Hematopoietic multipotent progenitor cell treated with erythropoietin and hydrocortisone succinate and interleukin-3 and kit ligand, for 6 days (in vitro differentiated cells): ENCODE results near the gene ELAPOR1.

Experiments
- DNase-seq: peaks from one replicate; pipeline ENCODE4 v3.0.0-alpha.2; 2015

The ELAPOR1 gene

DNA sequence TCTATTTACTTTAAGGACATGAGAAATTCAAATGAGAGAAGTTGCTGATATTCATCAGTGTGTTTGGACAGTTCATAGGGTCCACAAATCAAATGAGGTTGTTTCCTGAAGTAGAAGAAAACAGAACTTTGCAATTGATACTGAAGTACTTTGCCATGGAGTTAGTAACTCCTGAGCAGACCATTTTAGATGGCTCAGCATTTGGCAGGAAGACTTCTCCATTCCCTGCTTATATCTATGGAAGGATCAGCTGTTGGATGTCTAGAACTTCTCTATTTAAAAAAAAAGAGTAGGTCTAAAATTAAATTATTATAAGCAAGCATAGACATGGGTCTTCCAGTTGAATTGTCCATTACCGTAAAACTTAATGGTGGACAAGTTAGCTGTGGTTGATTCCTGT, 18.3 kb upstream of the ELAPOR1 start:
- no peak for DNase-seq

GRCh38 chr1:109096120-109096519, 17.8 kb upstream of the ELAPOR1 start:
- DNase-seq: no peak

- DNase-seq: peak; percentile 99
These were observed 13.8 kb upstream of the ELAPOR1 start for GRCh38 chr1:109099938-109100773.

DNA sequence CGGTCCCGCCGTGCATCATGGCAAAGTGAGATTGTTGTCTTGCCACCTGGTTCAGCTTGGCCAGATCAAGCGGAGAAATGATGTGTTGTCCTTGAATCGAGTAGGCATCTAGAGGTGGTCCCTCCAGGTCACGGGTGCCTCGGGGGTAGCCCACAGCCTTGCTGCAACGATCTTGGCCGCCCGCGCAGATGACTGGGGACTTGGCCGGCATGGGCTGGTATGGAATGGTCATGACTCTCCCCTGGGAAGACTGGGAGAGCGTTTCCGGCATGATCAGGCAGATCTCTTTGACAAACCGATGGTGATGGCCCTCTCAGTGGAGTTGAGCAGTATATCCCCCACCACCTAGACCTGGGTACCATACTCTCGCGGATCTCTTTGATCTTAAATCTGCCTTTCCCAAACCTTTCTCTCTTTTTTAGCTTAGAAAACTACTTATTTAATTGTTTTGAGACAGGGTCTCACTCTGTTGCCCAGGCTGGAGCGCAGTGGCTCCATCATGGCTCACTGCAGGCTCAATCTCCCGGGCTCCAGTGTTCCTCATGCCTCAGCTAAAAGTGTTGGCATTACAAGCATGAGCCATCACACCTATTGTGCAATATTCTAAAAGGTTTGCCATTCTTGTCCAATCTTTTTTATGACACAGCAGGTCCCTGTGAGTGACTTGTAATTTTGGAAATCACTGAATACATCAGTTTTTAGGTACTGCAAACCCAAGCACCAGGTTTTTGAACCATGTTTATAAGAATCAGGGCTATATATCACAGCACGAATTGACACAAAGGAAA, 9.4 kb upstream of the ELAPOR1 start:
- no peak for DNase-seq

GRCh38 chr1:109105881-109106280, 8.0 kb upstream of the ELAPOR1 start:
- no peak for DNase-seq

- DNase-seq: no peak
These were observed 6.1 kb upstream of the ELAPOR1 start for GRCh38 chr1:109107785-109108184.

DNA sequence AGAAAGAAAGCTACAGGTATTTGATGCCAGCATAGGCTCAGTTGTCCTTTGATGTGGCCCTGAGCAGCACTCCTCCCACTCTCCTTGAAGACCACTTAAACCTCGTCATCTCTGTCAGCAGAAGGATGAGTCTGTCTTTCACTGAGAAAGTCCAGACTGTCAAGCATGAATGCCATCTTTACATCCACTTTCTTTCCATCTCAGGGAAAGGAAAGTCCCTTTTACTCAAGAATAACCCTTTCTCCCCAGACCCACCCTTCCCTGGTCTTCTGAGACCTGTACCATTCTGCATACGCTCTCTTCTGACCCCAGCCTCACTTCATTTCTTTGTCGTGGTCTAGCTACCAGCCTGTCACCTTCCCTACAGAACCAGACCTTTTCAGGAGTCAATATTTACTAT, 4.0 kb upstream of the ELAPOR1 start:
- no peak for DNase-seq

- DNase-seq: peak; percentile 37
These were observed 2.4 kb upstream of the ELAPOR1 start for GRCh38 chr1:109111386-109112055.

- DNase-seq: peak; percentile 84
These were observed 1.8 kb upstream of the ELAPOR1 start for GRCh38 chr1:109112056-109112651.

- peak; percentile 92 for DNase-seq
These were observed 1.1 kb upstream of the ELAPOR1 start for GRCh38 chr1:109112652-109113285.

DNA sequence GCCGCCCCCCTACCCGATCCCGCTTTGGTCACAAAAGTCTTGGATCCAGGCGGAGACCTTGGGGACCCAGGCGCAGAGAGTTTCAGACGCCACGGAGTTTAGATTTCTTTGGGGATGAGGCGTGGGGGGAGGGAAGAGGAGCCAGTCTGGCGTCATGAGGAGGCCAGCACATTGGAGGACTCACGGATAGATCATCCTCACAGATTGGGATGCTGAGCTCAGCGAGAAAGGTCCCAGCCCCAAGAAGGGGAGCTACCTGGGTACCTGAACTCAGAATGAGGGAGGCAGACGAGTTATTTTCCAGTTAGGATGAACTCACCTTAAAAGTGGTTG, 393 bp downstream of the ELAPOR1 start:
- no peak for DNase-seq

DNA sequence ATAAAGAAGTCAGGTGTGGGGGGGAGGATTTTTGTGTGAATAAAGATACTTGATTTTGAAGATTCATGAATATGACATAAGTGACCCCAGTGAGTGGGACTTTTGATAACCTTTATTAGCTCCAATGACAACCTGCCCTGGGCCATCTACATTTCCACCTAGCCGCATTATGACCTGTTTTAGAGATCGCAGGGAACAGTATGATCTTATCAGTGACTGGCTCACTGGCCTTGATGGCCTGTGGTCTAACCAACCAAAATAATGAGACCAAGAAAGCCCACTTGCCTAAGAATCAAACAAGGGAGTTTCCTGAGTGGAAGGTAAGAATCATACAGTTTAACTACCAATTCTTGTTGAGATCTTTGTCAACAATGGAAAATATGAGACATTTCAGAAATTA, 1.8 kb downstream of the ELAPOR1 start:
- no peak for DNase-seq

GRCh38 chr1:109116286-109116685, 2.4 kb downstream of the ELAPOR1 start:
- DNase-seq: no peak

- no peak for DNase-seq
These were observed 4.2 kb downstream of the ELAPOR1 start for GRCh38 chr1:109118089-109118488.

- no peak for DNase-seq
These were observed 6.4 kb downstream of the ELAPOR1 start for GRCh38 chr1:109120356-109120755.

DNA sequence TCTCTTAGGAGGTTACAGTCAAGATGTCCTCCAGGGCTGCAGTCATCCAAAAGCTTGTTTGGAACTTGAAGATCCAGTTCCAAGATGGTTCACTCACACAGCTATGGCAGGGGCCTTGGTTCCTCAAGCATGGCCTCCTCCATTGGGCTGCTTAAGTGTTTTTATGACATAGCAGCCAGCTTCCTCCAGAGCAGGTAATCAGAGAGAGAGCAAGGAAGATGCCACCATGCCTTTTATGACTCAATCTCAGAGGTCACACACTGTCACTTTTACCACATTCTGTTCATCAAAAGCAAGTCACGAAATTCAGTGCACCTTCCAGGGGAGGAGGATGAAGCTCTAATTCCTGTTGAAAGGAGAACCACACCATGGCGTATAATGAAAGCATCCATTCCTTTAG, 17.1 kb downstream of the ELAPOR1 start:
- no peak for DNase-seq

GRCh38 chr1:109131800-109132199, 17.9 kb downstream of the ELAPOR1 start:
- peak; percentile 47 for DNase-seq

DNA sequence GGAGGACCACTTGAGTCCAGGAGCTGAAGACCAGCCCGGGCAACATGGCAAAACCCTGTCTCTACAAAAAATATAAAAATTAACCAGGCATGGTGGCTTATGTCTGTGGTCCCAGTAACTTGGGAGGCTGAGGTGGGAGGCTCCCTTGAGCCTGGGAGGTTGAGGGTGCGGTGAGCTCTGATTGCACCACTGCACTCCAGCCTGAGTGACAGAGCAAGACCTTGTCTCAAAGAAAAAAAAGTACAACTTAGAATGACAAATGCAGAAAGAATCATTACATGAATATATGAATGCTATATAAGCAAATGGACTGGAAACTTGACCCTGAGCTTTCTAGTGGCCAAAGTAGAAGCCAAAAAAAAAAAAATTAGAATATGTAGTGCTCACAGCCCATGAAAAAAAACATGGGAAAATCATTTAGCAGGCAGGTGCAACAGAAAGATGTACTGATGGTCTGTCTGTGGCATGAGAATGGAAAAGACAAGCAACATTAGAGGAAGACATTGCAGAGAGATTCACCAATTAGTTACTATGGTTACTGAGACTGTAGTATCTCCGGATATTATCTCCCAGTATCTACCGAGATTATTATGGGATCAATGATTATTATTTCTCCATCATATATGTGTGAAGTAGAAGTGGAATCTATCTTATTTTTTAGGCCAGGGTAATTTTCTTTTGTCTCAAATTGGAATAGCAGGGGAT, 19.2 kb downstream of the ELAPOR1 start:
- no peak for DNase-seq

DNA sequence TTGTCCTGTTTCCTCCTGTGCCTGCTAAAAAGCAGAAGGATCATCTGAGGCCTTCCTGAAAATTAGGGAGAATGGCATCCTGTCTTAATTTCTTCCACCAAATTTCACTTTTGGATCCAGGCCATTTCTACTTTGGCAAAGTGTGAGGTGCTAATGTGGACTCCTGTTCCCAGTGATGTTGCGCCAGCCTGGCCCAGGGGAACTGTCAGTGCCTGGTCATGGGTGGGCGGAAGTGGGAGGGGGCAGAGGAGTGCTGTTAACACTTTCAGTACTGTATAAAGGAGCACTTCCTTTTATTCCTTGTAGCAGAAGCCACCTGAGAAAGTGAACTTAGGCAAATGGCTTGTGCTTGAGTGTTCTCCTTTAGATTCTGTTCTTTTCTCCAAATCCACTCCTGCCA, 19.9 kb downstream of the ELAPOR1 start:
- peak; percentile 65 for DNase-seq

- DNase-seq: peak; percentile 96
These were observed 20.5 kb downstream of the ELAPOR1 start for GRCh38 chr1:109134423-109134822.

- no peak for DNase-seq
These were observed 22.0 kb downstream of the ELAPOR1 start for GRCh38 chr1:109135940-109136339.

DNA sequence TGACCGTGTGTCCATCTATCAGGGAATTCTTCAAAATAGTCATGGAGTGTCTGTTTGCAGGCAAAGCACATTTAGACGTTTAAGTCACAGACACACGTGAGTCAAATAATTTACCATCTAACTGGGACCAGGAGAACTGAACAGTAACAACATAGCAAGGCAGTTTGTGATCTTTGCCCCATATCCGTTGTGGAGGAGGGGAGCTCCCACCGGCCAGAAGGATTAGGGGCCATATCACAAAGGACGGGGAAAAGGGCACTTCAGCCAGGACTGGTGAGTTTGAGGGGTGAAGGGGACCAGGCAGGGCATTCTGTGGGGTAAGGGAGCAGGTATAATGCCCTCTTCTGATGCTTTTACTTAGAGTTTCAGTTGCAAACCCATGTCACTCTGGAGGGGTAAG, 22.9 kb downstream of the ELAPOR1 start:
- no peak for DNase-seq
